ENCODE data around the gene MARF1.
"Not testable (repeated sequence)": the region's sequence is repeated elsewhere in the genome, so short reads cannot be mapped to it uniquely, and the experiment has no call there.

The MARF1 gene

GRCh38 chr16:15618392-15618791, 24.6 kb downstream of the MARF1 start:
- no peak for DNase-seq (ENCODE audit: low read depth)

GRCh38 chr16:15617901-15618300, 25.1 kb downstream of the MARF1 start:
- no peak for DNase-seq (ENCODE audit: low read depth)

- no peak for DNase-seq (ENCODE audit: low read depth)
Observed at GRCh38 chr16:15616475-15617165, 26.3 kb downstream of the MARF1 start.

GRCh38 chr16:15616012-15616411, 26.9 kb downstream of the MARF1 start:
- DNase-seq (ENCODE audit: low read depth): no peak

DNA sequence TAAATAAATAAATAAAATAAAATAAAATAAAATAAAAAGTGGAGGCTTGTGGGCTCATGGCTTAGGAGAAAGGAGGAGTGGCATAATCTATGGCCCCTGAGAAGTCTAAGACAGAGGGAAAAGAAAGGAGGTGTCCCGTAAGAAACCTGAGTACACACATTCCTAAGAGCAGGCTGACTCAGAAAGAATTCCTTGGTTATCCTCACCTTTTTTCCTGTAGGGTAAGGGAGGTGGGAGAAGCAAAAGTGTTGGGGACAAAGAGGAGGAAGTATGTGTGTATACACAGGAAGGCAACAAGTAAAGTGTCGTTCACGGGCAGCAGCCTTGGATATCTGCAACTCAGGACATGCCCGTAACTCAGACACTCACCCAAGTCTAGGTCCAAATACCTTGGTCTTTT, 29.3 kb downstream of the MARF1 start:
- no peak for DNase-seq (ENCODE audit: low read depth)

- DNase-seq (ENCODE audit: low read depth): no peak
Observed at GRCh38 chr16:15611610-15612009, 31.3 kb downstream of the MARF1 start.

GRCh38 chr16:15610369-15610871, 32.5 kb downstream of the MARF1 start:
- DNase-seq (ENCODE audit: low read depth): no peak

DNA sequence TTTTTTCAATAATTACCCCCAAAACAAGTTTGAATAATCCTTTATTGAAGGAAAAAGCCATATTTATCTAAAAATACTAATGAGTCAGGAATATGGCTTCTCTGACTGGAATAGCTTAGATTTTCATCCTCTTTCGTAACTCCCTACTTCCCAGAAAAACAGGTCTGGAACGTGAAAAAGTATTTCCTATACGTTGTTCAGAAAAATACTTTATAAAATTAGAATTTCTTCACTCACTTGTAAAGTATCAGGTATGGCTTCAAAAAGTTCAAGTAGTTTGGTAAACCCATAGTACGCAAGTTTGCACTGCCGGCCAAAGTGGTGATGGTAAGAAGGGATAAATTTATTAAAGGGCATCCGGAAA, 33.7 kb downstream of the MARF1 start:
- DNase-seq (ENCODE audit: low read depth): no peak

- DNase-seq (ENCODE audit: low read depth): no peak
Observed at GRCh38 chr16:15608398-15609285, 34.3 kb downstream of the MARF1 start.

GRCh38 chr16:15607700-15608396, 35.1 kb downstream of the MARF1 start:
- no peak for DNase-seq (ENCODE audit: low read depth)

GRCh38 chr16:15607221-15607699, 35.7 kb downstream of the MARF1 start:
- DNase-seq (ENCODE audit: low read depth): not testable (repeated sequence)

- no peak for DNase-seq (ENCODE audit: low read depth)
Observed at GRCh38 chr16:15606518-15607220, 36.3 kb downstream of the MARF1 start.

GRCh38 chr16:15605839-15606517, 37.0 kb downstream of the MARF1 start:
- DNase-seq (ENCODE audit: low read depth): no peak

DNA sequence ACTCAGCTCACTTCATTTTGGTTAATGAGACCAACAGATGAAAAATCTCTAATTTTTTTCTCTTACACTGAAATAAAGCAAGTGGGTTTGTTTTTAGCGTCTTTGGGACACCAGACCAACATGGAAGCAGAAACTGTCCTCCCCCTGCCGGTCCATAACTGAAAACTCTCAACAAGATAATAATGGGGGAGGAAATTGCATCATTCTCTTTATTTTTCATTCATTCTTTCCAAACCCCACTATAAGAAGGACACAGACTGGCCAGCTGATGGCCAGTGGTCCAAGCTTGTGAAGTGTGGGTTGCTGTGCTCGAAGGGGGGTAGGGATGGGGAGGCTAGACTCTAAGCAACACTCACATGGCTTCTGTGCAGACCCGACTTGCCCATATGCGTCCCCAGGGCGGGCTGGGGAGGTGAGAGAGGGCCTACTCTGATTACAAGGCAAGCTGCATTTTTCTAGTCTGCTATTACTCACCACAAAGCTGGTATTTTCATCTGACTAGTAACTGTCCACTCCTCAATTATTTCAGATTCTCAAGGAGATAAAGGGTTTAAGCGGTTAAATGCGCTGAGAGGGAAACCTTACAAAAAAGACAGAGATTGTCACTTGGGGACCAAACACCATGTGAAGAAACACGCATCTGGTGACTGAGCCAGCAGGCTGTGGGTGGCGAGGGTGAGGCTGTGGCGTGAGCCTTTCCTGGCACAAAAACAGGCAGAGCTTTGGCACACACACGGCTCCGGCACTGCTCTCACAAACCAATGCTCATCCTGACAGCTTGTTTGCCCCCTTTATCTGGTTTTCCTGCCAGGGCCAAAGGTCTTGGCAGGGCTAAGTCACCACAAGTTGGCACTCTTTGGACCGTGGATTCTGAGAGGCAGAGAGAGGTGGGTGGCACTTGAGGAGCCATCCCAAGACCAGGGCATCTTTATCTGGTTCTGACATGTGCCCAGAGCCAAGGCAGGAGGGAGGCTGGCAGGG, 38.2 kb downstream of the MARF1 start:
- no peak for DNase-seq (ENCODE audit: low read depth)

DNA sequence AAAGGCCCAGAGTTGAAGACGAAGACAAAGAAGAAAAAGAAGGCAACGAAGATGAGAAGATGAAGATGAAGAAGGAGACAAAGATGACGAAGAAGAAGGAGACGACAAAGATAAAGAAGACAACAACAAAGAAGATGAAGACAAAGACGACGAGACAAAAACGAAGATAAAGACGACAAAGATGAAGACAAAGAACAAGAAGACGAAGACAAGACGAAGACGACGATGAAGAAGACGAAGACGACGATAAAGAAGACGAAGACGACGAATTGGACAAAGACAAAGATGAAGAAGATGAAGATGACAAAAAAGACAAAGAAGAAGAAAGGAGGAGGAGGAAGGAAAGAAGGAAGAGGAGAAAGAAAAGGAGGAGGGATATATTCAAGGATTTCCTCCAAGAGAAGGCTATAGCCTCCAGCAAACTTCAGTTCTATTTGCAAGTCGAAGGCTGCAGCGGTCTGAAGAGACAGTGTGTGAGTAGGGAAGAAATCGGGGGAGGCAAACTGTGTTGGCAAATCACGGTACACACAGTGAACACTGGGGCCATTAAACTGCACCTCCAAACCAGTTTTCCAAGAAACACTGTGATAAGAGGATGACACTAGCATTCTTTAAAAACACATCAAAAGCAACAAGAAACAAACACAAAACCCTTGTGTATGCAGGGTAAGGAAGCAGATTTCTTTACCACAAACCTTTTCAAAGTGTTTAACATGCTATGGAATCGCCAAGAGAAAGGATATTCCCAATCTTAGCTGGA, 40.5 kb downstream of the MARF1 start:
- DNase-seq (ENCODE audit: low read depth): no peak

- DNase-seq (ENCODE audit: low read depth): no peak
Observed at GRCh38 chr16:15601212-15601879, 41.6 kb downstream of the MARF1 start.

DNA sequence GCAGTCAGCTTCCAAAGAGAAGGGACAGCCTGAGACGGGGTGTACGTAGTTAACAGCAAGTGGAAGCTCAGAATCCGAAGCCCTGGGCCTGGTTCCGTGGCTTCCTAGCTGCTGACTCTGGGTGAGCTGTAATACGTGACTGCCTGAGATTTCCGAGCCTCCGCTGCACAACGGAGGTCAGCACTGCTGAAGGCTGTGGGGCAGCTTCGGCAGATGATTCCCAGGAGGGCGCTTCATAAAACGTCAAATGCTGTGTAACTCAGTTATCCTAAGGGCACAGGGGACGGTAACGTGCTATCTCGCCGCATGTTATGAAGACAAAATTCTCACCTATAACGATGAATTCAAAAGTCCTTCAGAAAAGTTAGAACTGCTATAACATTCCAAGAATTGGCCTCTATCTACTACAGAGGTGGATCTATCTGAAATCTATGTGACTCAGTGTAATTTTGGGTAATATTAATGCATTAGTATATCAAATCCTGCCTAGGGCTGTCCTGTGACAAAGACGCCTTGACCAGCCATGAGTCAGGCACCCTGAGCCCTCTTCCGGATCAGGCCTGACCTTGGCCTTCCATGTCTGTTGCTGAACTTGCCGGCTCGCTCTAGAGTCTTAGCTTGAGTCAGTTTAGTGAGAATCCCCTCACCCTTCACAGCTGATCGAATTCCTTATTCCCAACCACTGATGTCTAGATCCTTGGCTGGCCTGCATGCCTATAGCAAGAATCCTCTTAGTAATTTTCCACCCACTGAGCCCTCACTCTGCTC, 43.5 kb downstream of the MARF1 start:
- no peak for DNase-seq (ENCODE audit: low read depth)

GRCh38 chr16:15598648-15599190, 44.2 kb downstream of the MARF1 start:
- DNase-seq (ENCODE audit: low read depth): no peak

All from stimulated activated CD8-positive, alpha-beta memory T cell treated with anti-CD3 and anti-CD28 coated beads, Interleukin-12 subunit alpha, Interleukin-12 subunit beta, amount 100 ng/mL, for 4 hours (primary cell).